NCI-H2029 treated with DMSO at 0.1 percent for 48 hours (cell line): ENCODE results near the gene TWF1.
A peak's percentile ranks its signal among the peaks of the same experiment; 100 is the strongest.
"Not testable (repeated sequence)": the region's sequence is repeated elsewhere in the genome, so short reads cannot be mapped to it uniquely, and the experiment has no call there.

Source experiments
- DNase-seq: peaks from one replicate; lab custom pipeline; 2025; lab: John Stamatoyannopoulos, UW

The TWF1 gene

DNA sequence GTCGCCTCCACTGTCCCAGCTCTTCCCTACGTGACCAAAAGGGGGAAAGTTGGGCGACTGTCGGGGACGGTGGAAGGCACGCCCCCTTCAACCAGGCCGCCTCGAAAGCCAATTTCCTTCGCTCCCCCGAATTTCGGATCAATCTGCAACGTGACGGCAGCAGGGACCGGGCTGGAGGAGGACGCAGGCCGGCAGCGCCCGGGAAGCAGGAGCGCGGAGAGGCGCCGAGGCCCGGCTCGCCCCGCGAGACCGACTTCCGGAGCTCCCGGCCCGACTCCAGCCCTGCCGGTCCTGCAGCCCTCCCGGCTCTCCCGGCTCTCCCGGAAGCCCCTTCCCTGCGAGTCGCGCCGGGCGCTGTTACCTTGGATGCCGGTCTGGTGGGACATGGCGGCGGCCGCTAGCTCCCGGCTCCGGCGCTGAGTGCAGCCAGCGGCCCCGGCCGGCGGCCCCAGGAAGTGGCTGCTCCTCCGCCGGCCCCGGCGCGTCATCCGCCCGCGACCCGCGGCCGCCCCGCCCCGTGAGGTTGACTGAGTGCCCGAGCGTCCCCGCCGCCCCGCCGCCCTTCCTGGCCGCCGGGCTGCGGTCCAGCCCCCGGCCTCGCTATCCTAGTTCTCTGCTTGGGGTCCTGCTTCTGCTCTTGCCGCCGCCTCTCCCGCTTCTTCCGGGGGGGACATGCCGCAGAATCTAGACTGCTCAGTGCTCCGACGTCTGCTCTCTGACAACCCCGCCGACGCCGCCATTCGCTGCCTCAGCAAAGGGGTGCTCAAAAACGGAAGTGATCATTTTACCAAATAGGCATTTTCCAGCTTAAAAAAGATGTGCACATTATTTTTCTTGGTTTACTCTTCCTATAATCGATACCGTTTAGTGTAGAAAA is at the start of gene TWF1:
Gene TWF1 (minus strand): TSS at position 458 of the 877 bp plus-strand sequence. CDS start 72 bp downstream, at position 386.
- peak; percentile 23 for DNase-seq

- no peak for DNase-seq
Measured at GRCh38 chr12:43852744-43853143, 46.6 kb upstream of the TWF1 start.

- DNase-seq = no peak
Measured at GRCh38 chr12:43848786-43849185, 42.7 kb upstream of the TWF1 start.

GRCh38 chr12:43848226-43848507 is 42.0 kb upstream of the TWF1 start:
- DNase-seq = no peak

DNA sequence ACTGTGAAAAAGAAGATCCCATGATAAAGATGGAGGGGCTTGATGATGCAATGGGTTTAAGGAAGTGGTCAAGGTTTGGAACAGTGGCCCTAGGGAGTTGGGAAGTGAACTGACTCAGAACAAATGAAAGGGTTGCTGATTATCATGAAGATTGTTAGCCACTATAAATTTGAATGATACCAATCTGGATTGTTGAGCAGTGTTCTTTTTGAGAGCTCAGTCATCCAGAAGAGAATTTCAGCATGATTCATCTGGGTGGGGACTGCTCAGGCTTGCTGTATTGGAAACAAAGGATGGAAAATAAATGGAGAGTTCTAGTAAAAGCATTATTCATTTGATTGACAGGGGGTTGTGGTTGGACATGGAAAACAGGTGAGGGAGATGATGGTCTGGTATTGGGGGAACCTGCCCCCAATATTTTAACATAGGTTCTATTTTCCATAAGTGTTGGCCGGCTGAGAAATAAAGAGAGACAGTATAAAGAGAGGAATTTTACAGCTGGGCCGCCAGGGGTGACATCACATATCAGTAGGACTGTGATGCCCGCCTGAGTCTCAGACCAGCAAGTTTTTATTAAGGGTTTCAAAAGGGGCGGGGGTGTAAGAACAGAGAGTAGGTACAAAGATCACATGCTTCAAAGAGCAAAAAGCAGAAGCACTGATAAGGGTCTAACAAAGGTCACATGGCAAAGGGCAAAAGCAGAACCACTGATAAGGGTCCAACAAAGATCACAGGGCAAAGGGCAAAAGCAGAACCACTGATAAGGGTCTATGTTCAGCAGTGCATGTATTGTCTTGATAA is 41.5 kb upstream of the TWF1 start:
- not testable (repeated sequence) for DNase-seq

DNA sequence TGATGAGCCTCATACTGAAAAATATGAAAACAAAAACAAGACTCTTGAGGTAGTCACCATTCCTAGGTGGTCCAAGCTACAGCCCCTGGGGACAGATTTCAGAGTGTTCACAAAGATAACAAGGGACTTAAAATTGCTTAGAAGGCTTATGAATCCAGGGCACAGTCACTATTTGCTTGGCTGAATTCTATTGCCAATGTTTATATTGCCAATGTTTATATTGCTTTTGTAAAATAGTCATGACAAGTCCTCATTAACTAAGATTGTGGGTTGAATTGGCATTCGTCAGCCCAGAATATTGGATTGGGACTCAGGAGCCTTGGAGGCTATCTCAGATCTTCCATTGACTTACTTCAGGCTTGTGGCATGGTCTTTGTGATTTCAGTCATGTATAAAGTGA is 36.1 kb upstream of the TWF1 start:
- no peak for DNase-seq

DNA sequence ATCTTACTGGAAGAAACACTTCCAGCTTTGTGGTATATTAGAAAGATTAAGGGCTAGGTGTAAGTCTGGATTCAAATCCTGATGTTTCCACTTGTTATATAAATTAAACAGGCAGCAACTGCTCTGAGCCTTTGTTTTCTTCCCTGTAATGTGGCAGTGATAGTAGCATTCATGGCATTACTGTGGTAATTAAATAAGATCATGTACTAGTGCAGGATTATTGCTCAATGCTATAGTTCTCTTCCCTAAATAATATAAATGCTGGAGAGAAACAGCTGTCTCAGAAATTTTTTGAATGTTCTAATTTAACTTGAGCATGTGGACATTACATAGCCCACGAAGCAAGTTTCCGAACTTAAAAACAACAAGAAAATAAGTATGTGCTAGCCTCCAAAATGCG is 35.1 kb upstream of the TWF1 start:
- DNase-seq = no peak

GRCh38 chr12:43840338-43840737 is 34.2 kb upstream of the TWF1 start:
- DNase-seq = no peak

DNA sequence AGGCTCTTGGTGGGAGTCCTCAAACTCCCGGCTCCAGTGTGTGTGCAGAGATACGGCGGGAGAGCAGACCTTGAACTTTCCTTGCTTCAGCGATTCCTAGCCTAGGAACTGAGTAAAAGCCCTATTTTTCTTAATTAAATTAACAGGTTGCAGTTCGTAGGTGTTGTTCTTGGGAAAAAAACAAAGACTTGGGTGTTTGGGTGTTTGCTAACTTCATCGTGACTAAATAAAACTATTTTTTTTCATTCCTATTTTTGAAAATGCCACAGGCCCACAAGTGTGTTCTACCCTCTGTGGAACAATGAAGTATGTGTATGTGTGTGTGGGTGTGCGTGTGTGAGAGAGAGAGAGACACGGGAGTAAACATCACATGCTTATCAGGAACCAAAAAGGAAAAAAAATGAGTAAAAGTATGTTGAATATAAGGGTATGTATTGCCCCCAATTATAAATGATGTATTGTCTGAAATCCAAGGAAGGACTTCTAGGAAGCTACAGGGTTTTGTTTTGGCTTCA is 30.4 kb upstream of the TWF1 start:
- DNase-seq = peak; percentile 3

DNA sequence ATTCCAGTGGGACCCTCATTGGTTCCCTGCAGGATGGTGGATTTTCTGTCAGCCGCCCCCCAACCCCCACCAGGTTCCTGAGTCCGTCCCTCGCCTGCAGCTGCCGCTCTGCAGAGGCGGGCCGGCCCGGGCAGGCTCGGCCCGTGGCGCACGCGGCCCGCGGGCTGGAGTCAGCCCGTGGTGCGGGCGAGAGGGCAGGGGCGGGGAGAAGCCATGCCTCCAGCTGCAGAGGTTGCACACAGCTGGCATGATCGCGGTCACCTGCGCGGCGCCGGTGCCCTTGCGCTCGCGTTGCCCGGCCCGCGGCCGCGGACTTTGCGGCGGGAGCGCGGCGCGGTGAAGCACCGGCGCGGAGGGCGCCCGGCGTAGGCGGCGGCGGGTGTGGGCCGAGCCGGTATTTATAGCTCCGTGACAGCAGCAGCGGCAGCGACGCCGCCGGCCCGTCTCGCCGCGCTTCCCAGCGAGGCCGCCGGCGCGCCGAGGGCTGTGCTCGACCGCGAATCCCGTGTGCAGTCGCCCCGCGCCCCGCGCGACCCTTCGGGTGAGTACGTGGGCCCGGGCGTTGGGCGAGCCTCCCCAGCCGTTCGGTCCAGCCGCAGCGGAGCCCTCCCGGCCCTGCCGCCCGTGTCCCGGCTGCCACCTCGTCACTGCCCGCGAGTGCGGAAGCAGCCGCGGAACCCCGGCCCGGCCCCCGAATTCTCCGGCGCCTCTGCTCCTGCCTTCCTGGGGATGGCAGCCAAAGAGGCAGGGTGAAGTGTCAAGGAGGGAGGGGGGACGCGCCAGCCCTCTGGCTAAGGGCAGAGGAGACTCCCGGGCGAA is 29.7 kb upstream of the TWF1 start, which contains the start of gene TMEM117:
Gene TMEM117 (plus strand): TSS at position 426 of the 819 bp plus-strand sequence.
- no peak for DNase-seq

- no peak for DNase-seq
Measured at GRCh38 chr12:43835264-43835655, 29.1 kb upstream of the TWF1 start.

GRCh38 chr12:43832463-43833168 is 26.5 kb upstream of the TWF1 start:
- DNase-seq = no peak

DNA sequence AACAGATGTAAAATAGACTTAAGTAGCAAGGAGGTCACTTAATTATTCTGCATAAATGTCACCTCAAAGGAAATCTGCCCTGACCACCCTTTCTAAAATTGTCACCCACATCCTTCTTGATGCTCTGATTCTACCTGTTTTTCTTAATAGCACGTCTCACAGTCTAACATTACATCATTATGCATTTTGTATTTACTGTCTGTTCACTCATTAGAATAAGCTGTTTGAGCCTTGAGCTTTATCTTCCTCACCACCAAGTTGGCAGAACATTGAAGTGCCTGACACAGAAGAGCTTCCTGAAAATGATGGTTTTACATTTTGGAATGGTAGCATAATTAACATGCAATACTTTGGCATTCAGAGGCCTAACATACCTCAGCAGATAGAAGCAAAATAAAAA is 21.0 kb upstream of the TWF1 start:
- no peak for DNase-seq

DNA sequence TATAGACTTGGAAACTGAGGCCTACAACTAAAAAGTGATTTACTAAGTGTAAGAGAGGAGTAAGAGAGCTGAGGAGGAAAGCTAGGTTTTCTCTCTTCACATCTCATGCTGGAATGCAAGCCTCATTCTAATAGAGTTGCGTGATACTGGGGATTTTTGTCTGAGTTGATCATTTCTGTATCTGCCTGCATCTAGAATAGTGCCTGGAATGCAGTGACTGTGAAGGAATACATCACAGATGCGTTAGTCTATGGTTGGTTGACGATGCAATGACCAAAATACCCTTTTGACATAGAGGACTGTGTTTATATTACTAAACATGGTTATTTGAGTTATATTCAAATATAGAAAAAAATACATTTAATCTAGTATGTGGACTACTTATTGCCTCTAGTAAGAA is 20.6 kb upstream of the TWF1 start:
- DNase-seq = no peak

DNA sequence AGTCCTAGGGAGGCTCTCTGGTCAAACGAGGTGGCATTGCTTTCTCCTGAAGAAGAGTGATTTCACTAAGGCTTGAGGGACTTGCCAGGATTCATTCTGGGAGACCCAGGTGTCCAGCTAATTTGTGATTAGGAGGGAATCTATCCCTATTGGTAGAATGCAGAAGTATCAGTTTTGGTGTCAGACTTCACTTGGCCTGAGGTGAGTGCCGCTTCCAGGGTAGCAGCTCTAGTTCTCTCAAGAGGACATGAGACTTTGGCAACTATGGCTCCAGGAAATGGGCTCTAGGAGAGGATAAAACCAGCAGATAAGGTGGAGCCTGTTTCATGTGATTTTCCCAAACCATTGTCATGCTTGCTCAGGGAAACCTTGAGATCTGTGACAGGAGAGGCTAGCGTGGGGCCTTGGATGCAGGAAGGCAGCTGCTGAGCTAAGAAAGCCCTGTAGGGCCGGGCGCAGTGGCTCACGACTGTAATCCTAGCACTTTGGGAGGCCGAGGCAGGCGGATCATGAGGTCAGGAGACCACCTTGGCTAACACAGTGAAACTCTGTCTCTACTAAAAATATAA is 18.2 kb upstream of the TWF1 start:
- no peak for DNase-seq

DNA sequence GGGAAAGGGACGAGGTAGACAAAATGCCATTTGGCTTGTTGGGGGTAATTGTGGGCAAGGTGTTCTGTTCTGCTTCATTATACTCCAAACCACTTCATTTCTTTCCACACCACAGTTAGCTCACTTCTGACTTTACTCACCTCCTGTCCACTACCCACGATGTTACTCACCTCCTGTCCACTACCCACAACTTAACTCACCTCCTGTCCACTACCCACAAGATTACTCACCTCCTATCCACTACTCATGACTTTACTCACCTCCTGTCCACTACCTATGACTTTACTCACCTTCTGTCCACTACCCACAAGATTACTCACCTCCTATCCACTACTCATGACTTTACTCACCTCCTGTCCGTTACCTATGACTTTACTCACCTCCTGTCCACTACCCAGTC is 10.1 kb upstream of the TWF1 start:
- DNase-seq = no peak

GRCh38 chr12:43815416-43815815 is 9.3 kb upstream of the TWF1 start:
- DNase-seq = no peak

- no peak for DNase-seq
Measured at GRCh38 chr12:43812926-43813325, 6.8 kb upstream of the TWF1 start.

- no peak for DNase-seq
Measured at GRCh38 chr12:43812057-43812456, 5.9 kb upstream of the TWF1 start.

DNA sequence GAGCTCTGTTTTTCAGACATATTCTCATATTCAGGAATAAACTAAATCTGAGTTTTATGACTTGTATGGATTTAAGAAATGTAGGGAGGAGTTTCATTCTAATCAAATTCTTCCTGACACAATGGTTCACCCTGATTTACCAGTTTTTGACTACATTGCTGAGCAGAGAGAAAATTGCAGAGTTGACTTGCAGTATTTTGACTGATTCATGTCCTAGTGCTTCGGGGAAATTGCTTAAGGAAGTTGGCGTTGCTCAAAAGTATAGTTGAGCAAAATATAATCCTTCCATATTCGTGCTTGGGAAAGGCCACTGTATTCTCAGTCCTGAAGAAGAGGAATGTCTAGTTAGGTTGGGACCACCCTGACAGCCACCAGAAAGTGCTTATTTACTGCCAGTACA is 1.3 kb upstream of the TWF1 start:
- no peak for DNase-seq

- no peak for DNase-seq
Measured at GRCh38 chr12:43806737-43807072, 588 bp upstream of the TWF1 start.
